NCI-H748 (cell line): ENCODE results near the gene SPACDR.
A peak's percentile ranks its signal among the peaks of the same experiment; 100 is the strongest.

ENCODE experiments used
- DNase-seq: peaks from one replicate; lab custom pipeline; 2025; ENCODE audit not compliant: unreplicated experiment; lab: John Stamatoyannopoulos, UW

Gene SPACDR

DNA sequence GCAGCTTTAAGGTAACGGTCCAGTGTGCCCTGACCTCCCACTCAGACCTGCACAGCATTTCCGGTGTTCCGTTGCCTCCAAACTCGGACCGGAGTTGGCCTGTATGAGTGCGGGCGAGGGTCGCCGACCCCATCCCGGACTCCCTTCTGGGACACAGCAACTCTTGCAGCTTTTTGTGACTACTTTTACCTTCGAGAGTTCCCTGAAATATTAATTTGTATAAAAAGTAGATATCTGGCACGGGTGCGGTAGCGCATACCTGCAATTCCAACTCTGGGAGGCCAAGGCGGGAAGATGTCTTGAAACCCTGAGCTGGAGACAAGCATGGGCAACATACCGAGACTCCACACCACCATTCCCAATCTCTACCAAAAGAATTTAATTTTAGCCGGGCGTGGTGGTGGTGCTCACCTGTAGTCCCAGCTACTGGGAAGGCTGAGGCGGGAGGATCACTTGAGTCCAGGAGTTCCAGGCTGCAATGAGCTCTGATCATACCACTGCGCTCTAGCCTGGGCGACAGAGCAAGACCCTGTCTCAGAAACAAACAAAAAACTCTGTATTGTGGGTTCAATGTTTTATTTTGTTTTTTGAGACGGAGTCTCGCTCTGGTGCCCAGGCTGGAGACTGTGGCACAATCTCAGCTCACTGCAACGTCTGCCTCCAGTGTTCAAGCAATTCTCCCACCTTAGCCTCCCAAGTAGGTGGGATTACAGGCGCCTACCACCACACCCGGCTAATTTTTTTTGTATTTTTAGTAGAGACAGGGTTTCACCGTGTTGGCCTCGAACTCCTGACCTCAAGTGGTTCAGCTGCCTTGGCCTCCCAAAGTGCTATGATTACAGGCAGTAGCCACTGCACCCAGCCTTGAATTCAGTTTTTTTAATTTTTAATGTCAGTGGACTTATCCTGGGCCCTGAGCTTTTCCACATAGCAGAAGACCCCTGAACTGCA lies 26.6 kb downstream of the SPACDR start:
- DNase-seq: no peak

DNA sequence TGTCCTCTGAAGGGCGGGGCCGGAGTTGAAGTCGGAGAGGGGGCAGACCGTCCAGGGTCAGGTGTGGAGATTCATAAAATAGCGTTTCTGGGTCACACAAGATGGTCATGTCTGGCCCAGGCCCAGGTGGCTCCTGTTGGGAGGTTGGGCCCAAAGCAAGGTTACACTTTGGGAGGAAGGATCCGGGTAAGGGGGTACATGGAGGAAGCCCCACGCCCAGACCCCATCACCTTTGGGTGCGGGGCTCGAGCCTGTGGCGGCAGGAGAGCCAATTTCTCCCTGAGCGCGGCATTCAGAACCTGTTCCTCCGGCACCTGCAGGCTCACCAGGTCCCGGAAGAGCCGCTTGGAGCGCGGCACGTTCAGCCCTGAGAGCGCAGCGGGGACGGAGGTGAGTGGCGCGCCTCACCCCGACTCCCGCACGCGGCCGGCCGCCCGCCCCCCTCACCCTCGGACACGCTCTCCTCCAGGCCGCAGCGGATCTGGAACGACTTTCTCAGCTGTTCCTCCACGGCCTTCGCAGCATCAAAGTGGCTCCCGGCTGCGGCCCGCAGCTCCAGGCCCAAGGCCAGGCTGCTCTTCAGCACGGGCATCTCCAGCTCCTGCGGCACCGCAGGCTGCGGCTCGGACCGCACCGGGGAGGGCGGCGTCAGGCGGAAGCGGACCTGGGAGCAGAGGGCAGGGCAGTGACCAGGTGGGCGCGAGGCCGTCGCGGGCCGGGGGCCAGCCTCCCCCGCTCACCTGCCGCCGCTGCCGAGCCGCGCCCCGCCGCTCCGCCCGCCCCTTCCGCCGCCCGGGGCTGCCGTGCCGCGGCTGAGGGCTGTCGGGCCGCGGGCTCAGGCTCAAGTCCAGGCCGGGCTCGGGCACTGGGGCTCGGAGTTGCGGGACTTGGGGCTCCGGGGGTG lies 28.4 kb downstream of the SPACDR start:
- peak; percentile 65 for DNase-seq

GRCh38 chr7:100434297-100435144 lies 29.5 kb downstream of the SPACDR start:
- DNase-seq: no peak

DNA sequence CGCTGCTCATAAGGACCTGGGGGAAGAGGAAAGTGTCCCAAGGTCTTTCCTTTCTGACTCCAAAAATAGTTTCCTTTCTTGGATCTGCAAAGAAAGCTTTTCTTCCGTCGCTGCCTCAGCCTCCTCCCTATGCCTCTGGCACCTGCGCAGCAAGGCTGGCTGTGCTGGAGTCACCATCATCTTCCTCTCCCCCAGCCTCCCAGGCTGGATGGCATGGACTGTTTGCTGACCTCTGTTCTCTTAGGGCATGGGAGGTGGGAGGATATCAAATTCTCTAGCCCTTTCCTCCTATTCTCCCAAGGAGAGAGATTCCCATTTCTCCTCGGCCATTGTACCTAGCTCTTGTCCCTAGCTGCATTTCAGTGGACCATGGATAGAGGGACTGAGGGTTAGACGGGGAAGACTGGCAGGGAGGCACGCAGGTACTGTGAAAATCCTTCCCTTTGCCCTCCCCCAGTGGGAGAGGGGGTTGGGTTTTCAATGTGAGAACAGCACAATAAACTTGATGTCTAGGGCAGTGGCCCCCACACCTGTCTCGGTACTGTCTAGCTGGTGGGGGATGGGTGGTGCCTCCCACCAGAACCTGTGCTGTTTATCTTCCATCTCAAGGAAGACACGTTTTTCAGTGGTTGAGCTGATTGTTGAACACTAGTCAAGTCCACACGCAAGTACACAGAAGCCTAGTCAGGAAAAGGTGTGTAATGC lies 30.3 kb downstream of the SPACDR start:
- DNase-seq: no peak

DNA sequence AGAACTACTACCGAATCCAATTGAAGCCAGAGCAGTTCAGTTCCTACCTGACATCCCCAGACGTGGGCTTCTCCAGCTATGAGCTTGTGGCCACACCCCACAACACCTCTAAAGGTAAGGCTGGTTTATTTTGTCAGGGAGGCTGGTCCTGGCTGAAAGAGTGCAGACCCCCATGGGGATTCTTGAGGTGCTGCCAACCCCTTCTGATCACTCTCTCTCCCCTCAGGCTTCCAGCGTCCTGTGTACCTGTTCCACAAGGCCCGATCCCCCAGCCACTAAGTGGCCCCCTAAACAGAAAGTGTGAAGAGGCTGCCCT lies 30.8 kb downstream of the SPACDR start:
- DNase-seq: no peak

DNA sequence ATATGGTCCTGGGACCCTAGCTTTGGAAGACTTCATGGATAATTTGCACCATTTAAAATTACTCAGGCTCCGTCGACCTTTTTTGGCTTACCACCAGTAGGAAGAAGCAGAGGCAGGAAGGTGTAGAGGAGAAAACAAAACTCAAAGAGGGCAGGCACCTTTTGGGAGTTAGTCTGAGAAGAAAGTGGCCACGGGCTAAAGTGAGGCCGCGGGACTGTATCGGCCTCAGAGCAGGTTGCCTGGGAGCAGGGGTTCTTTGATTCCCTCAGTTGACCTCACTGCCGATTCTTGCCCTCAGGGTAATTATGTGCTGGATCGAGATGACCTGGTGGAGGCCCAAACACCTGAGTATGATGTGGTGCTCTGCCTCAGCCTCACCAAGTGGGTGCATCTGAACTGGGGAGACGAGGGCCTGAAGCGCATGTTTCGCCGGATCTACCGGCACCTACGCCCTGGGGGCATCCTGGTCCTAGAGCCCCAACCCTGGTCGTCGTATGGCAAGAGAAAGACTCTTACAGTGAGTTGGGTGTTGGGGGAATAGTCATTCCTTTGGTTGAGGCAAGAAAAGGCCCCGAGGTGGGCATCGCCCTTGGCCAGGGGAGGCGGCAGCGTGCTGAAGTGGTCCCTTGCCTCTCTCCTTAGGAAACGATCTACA lies 31.3 kb downstream of the SPACDR start:
- DNase-seq: no peak

DNA sequence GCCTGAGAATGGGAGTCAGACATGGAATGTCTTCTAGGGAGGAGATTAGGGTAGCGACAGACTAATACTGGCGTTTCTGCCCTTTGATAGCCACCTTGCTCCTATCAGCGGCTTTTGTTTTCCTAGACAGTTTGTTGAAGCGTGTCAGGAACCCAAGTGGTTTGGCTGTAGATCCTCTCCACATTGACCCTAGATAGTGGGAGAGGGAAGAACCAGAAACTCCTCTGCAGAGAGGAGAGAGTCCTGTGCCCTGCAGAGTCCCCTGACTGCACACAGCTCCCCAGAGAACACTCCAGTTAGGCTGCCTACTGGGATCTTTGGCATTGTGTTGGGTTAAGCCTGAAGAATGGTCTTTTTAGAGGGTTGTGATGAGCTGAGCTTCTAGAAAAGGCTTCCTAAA lies 32.0 kb downstream of the SPACDR start:
- no peak for DNase-seq

GRCh38 chr7:100431286-100431735 lies 32.7 kb downstream of the SPACDR start:
- DNase-seq: no peak

- DNase-seq: peak; percentile 46
These were observed 33.4 kb downstream of the SPACDR start for GRCh38 chr7:100430493-100431285.

- peak; percentile 98 for DNase-seq
These were observed 34.2 kb downstream of the SPACDR start, which contains the start of gene MEPCE for GRCh38 chr7:100429637-100430492. MEPCE (plus strand) TSS chr7:100429831; CDS start chr7:100430019, 188 bp downstream.

DNA sequence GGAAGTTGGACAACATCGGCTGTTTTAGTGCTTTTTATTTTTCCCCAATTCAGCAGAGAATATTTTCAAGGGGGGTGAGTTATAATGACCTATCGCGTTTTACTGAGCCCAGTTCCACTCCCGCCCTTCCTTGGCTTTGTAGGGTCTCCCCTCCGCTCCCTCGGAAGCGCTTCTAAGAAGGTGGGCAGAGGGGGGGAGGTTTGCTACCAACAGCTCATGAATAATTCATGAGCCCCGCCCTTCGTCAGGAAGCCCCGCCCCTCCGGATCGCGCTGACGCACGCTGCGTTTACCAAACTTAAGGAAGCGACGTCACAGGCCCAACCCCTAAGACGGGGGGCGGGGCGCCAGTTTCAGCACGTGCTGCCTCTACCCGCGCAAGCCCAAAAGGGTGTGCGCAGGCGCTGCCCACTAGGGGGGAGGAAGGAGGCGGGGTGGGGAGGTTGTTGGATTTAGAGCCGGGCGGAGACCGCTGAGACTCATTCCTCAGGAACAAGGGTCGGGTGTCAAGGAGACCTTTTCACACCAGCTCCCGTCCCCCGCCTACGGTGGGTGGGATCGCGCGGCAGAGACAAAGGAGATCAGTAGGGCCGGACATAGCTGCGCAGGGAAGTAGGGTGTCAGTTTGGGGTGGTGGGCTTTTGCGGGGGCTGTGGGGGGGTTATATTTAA lies 35.0 kb downstream of the SPACDR start:
- DNase-seq: peak; percentile 99

DNA sequence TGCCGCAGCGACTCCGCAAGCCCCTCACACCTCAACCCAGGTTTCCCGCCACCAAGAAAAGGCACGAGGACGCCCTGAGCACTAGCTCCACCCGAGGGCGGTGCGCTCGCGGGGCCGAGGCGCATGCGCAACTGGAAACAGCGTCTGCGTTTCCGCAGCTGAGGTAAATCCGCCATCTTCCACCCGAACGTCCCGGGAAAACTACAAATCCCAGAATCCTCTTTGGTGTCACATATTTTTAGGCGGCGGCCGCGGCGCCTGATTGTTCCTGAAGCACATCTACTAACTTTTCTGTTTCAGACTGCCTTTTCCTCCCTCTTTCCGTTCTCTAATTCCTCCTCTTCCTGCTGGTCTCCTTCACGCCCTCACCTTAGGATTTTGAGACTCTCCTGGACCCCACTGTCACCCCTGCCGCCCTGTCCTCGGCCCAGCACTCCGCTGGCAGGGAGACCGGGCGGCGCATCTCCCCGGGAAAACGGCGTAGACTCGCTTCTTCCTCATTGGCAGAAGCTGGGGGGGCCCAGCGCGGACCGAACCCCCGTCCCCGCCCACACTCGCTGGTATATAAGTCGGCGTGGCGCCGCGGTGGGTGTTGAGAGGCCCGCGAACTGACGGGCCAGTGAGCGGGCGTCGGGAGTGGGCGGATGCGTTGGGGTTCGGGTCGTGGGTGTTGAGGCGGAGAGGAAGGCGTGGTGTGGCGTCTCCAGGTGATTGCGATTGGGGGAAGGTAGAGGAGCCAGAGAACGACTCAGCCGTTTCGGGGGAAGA lies 35.7 kb downstream of the SPACDR start, which contains the start of gene ZCWPW1:
TSS of gene ZCWPW1 (minus strand) at position 505 of the 768 bp plus-strand sequence. CDS start 8,054 bp downstream, outside the sequence.
- peak; percentile 96 for DNase-seq

DNA sequence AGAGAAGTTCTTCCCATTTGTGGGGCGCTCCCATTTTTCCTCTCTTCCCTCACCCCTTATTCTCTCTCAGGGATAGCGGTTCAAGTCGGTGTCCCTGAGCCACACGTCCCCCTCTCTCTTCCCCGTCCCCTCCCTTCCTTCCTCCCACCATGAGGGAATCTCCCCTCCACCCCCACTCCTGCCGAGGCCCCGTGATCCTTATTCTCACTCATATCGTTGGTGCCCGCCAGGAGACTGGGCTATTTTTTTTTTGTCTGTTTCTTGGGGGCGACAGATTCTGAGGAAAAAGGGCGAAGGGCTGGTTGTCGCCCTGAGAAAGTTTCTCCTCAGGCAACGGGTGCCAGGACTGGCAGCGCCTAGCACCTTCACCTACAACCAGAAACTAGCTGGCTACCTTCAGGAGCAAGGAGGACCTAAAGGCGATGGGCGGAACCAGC lies 36.3 kb downstream of the SPACDR start:
- no peak for DNase-seq

DNA sequence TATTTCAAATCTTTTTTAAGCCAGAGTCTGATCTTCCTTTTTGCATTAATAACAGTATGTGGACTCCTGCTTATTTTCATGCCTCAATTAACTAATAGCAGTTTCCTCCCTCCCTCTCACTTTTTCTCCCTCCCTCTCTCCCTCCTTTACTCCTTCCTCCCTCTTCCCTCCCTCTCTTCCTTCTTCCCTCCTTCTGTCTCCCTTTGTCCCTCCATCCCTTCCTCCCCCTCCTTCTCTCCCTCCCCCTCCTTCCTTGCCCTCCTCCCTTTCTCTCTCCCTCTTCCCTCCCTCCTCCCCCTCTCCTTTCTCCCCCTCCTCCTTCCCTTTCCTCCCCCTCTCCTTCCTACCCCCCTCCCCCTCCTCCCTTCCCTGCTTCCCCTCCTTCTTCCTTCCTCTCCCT lies 37.5 kb downstream of the SPACDR start:
- DNase-seq: no peak

GRCh38 chr7:100425347-100425746 lies 38.7 kb downstream of the SPACDR start:
- DNase-seq: no peak

- DNase-seq: no peak
These were observed 40.7 kb downstream of the SPACDR start for GRCh38 chr7:100423315-100423714.
